Keratinocyte (primary cell): ENCODE data around the gene SDK1. TPM values are rescaled to one million over a fixed set of nuclear protein-coding genes. Genes with fewer than 3 reads are reported as not detected.

Source experiments
- DNase-seq: peaks from one replicate; pipeline ENCODE4 v3.0.0-alpha.2; 2011; ENCODE audit warnings: low read depth, missing footprints, low spot score
- FAIRE-seq: peaks from 2 replicates; lab custom pipeline; 2011; peaks lifted over from hg19 to GRCh38; lab: Jason Lieb, UNC
- H2AFZ ChIP-seq: 2 replicates; pipeline ENCODE4 v1.6.0; 2012; ENCODE audit warnings: low read length, control low read depth, inconsistent platforms; ENCODE audit not compliant: control insufficient read depth
- H3K27ac ChIP-seq: 2 replicates; pipeline ENCODE4 v1.5.1; 2011; ENCODE audit warnings: low read length; ENCODE audit not compliant: control insufficient read depth, insufficient read depth
- H3K27me3 ChIP-seq: 3 replicates; pipeline ENCODE4 v1.6.0; 2011; ENCODE audit warnings: low read length; ENCODE audit not compliant: control insufficient read depth, insufficient read depth; ENCODE audit errors: extremely low read depth
- H3K36me3 ChIP-seq, 2 experiments: 2 replicates in 1 of 2; 3 replicates in 1 of 2; pipeline ENCODE4 v1.5.1; 2011; ENCODE audit warnings: low read length in 2 of 2, mild to moderate bottlenecking in 1 of 2; ENCODE audit not compliant: control insufficient read depth in 2 of 2, insufficient read depth in 2 of 2; ENCODE audit errors: extremely low read depth in 1 of 2
- H3K4me1 ChIP-seq: 3 replicates; pipeline ENCODE4 v1.5.1; 2011; ENCODE audit warnings: low read length; ENCODE audit not compliant: control insufficient read depth, insufficient read depth; ENCODE audit errors: extremely low read depth
- H3K4me2 ChIP-seq: 3 replicates; pipeline ENCODE4 v1.6.0; 2011; ENCODE audit warnings: low read depth, low read length; ENCODE audit not compliant: control insufficient read depth, insufficient read depth; ENCODE audit errors: extremely low read depth
- H3K4me3 ChIP-seq, 3 experiments: fragments of 200-600 bp in 1 of 3; sonication (generic) in 1 of 3; 2 replicates in 2 of 3; 3 replicates in 1 of 3; pipeline ENCODE4 v1.5.1; 2011 to 2016; ENCODE audit warnings: low read length in 3 of 3, mild to moderate bottlenecking in 3 of 3, control low read depth in 2 of 3, inconsistent platforms in 1 of 3, low read depth in 1 of 3, mixed read lengths in 1 of 3, mixed run types in 1 of 3, moderate library complexity in 1 of 3; ENCODE audit not compliant: control insufficient read depth in 2 of 3, insufficient read depth in 2 of 3; ENCODE audit errors: extremely low read depth in 1 of 3
- H3K79me2 ChIP-seq: 2 replicates; pipeline ENCODE4 v1.6.0; 2012; ENCODE audit warnings: low read length; ENCODE audit not compliant: control insufficient read depth, insufficient read depth
- H3K9ac ChIP-seq: 3 replicates; pipeline ENCODE4 v1.6.0; 2011; ENCODE audit warnings: low read length; ENCODE audit not compliant: control insufficient read depth, insufficient read depth; ENCODE audit errors: extremely low read depth
- H3K9me1 ChIP-seq: 3 replicates; pipeline ENCODE4 v1.6.0; 2011; ENCODE audit warnings: low read length; ENCODE audit not compliant: control insufficient read depth, insufficient read depth; ENCODE audit errors: extremely low read depth
- H3K9me3 ChIP-seq: 2 replicates; pipeline ENCODE4 v1.5.1; 2012; ENCODE audit warnings: low read depth, low read length; ENCODE audit not compliant: control insufficient read depth
- H4K20me1 ChIP-seq: 3 replicates; pipeline ENCODE4 v1.6.0; 2011; ENCODE audit warnings: low read length; ENCODE audit not compliant: control insufficient read depth, insufficient read depth; ENCODE audit errors: extremely low read depth
- CTCF ChIP-seq, 3 experiments: IDR thresholded peaks in 1 of 3; conservative IDR thresholded peaks in 1 of 3; optimal IDR thresholded peaks in 1 of 3; 2 replicates in 2 of 3; 3 replicates in 1 of 3; pipeline versions ENCODE3 to v1.5.1; 2011; ENCODE audit warnings: low read length in 3 of 3, mild to moderate bottlenecking in 3 of 3, moderate library complexity in 2 of 3, control low read depth in 1 of 3, inconsistent platforms in 1 of 3; ENCODE audit not compliant: insufficient read depth in 2 of 3; ENCODE audit errors: extremely low read depth in 1 of 3
- EZH2 ChIP-seq: IDR thresholded peaks from one replicate; pipeline ENCODE4 v1.6.1; 2012; ENCODE audit warnings: inconsistent platforms, mild to moderate bottlenecking, low read length, moderate library complexity
- dilution Hi-C: fragments of 300-500 bp; cut with MboI; formaldehyde crosslinking; loops from one replicate; pipeline ENCODE4 v1.7.0; 2020; ENCODE audit warnings: low sequenced_read_pairs; ENCODE audit not compliant: extremely low pct_ligation_motif_present
- polyA plus RNA-seq, 5 experiments: library from polyadenylated mRNA; depleted of rRNA in 3 of 5; stranded (reverse) in 3 of 5; stranded (forward) in 1 of 5; unstranded in 1 of 5; fragments of >200 nt; gene quantifications; 1 replicate in 1 of 5; 2 replicates in 3 of 5; 3 replicates in 1 of 5; pipeline versions ENCODE4 v1.2.1 to v1.2.3, GENCODE V29; 2011 to 2012; ENCODE audit warnings: missing spikeins in 2 of 5, low read depth in 1 of 5, low replicate concordance in 1 of 5

SDK1 gene
- polyA plus RNA-seq, 1 donor (not counting 4 experiments of a cell fraction or from before 2014, with no cell fraction given), result 0.66 TPM

DNA sequence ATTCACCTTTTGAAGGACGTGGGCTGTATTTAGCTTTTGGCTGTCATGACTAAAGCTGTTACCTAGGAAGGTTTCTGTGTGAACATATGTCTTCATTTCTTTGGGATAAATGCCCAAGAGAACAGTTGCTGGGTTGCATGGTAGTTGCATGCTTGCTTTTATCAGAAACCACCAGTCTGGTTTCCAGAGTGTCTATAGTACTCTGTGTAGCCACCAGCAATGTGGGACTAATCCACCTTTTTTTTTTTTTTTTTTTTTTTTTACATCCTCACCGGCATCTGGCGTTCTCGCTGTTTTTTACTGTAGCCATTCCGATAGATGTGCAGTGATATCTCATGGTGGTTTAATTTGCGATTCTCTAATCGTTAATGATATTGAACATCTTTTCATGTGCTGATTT, 297.8 kb downstream of the SDK1 start:
- Histone ChIP-seq H2AFZ (no peak overlapping the region), H4K20me1 (no peaks in the 10 kb centered on the region), H3K4me1 (no peaks in the 10 kb centered on the region), H3K27me3 (no peaks in the 10 kb centered on the region), H3K36me3 (no peaks in the 10 kb centered on the region), H3K9me1 (no peaks in the 10 kb centered on the region), H3K4me3 (no peak overlapping the region), H3K9ac (no peak overlapping the region), H3K79me2 (no peaks in the 10 kb centered on the region), H3K4me2 (no peak overlapping the region), H3K9me3 (no peaks in the 10 kb centered on the region), H3K27ac (no peak overlapping the region)
- no peak for FAIRE-seq
- no peak for TF ChIP-seq EZH2
- no peak for TF ChIP-seq CTCF (optimal IDR thresholded peaks at IDR 0.05 in 1 of 3, IDR thresholded peaks at IDR 0.05 in 1 of 3, conservative IDR thresholded peaks at IDR 0.05 in 1 of 3; ENCODE audit: extremely low read depth in 1 of 3, insufficient read depth in 2 of 3, low read length in 3 of 3)
- dilution Hi-C loops, result no loop called here
- no peak for DNase-seq

DNA sequence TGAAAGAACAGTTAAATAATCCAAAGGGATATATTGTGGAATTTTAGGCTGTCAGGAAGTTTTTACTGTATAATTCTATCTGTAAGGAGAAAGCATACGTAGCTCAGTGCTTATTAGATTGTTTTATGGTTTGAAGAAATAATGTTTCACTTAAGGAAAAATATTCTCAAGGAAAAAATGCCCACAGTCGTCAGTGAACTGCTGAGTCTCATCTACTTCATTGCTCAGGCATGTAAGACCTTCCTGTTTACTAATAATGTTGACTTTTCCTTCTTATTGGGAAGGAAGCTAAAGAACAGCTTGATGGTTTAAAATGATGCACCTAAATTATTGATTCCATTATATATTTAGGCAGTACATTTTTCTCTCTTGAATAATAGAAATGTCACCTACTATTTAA, 304.2 kb downstream of the SDK1 start:
- H2AFZ ChIP-seq, result no peak overlapping the region
- H3K36me3 ChIP-seq, result no peaks in the 10 kb centered on the region
- H3K9me3 ChIP-seq, result no peaks in the 10 kb centered on the region
- H3K4me3 ChIP-seq, result no peak overlapping the region
- H3K79me2 ChIP-seq, result no peaks in the 10 kb centered on the region
- H3K4me1 ChIP-seq, result peaks cover 3% of the 10 kb centered on the region
- H3K9me1 ChIP-seq, result no peaks in the 10 kb centered on the region
- dilution Hi-C loops, result no loop called here
- H3K4me2 ChIP-seq, result no peak overlapping the region
- H4K20me1 ChIP-seq, result no peaks in the 10 kb centered on the region
- no peak overlapping the region for H3K9ac ChIP-seq
- FAIRE-seq, result no peak
- TF ChIP-seq CTCF (optimal IDR thresholded peaks at IDR 0.05 in 1 of 3, IDR thresholded peaks at IDR 0.05 in 1 of 3, conservative IDR thresholded peaks at IDR 0.05 in 1 of 3; ENCODE audit: extremely low read depth in 1 of 3, insufficient read depth in 2 of 3, low read length in 3 of 3) (no peak), EZH2 (no peak)
- no peak overlapping the region for H3K27ac ChIP-seq
- no peak for DNase-seq
- no peaks in the 10 kb centered on the region for H3K27me3 ChIP-seq
